HepG2 (cell line): ENCODE data around the gene PPP1R7. TPM values are rescaled to one million over a fixed set of nuclear protein-coding genes. Genes with fewer than 3 reads are reported as not detected.

Source experiments
- ATAC-seq: fragments of 200-7000 bp; cut with Tn5 transposase; 3 replicates; pipeline ENCODE4 v1.9.1; 2020; ENCODE audit warnings: mild to moderate bottlenecking, moderate library complexity
- BruUV-seq: library from RNA; stranded (reverse); fragments of 400-500 nt; replicated peaks from 2 replicates; lab custom pipeline; 2021; lab: Mats Ljungman, UMichigan
- CTCF ChIA-PET: fragments of 300-600 bp; formaldehyde crosslinking; extraction: SDS; loops from one replicate; lab custom pipeline; 2021; ENCODE audit warnings: low total read pairs, inconsistent platforms, low intra/inter-chr PET ratio; lab: Yijun Ruan, JAX
- POLR2A ChIA-PET: fragments of 350-600 bp; sonication (Branson Sonifier 250); formaldehyde crosslinking; loops from one replicate; lab custom pipeline; 2020; ENCODE audit warnings: antibody characterized with exemption, inconsistent platforms; lab: Yijun Ruan, JAX
- DNase-seq: peaks from one replicate; pipeline ENCODE4 v3.0.0-alpha.2; 2015; ENCODE audit warnings: low spot score
- FAIRE-seq: peaks from 3 replicates; lab custom pipeline; 2011; peaks lifted over from hg19 to GRCh38; lab: Jason Lieb, UNC
- H2AFZ ChIP-seq: one replicate; pipeline ENCODE4 v1.6.1; 2011; ENCODE audit warnings: low read length, inconsistent platforms
- H3K27ac ChIP-seq: fragments of 300-600 bp; 3 replicates; pipeline ENCODE4 v1.8.0; 2011; ENCODE audit warnings: mixed run types, mild to moderate bottlenecking, mixed read lengths, low read length, inconsistent platforms; ENCODE audit not compliant: insufficient read depth; ENCODE audit errors: extremely low read length
- H3K27me3 ChIP-seq, 2 experiments: fragments of 200-600 bp in 1 of 2; 2 replicates in 1 of 2; 3 replicates in 1 of 2; pipeline versions ENCODE4 v1.6.0 to v1.8.0; 2011; ENCODE audit warnings: low read length in 2 of 2, mild to moderate bottlenecking in 2 of 2, moderate library complexity in 2 of 2, inconsistent platforms in 1 of 2; ENCODE audit not compliant: insufficient read depth in 2 of 2, control insufficient read depth in 1 of 2
- H3K36me3 ChIP-seq, 2 experiments: fragments of 200-600 bp in 1 of 2; replicated peaks in 1 of 2; 2 replicates in 1 of 2; 3 replicates in 1 of 2; pipeline versions ENCODE4 v1.5.1 to v1.8.0; 2011; ENCODE audit warnings: low read length in 2 of 2, inconsistent platforms in 1 of 2; ENCODE audit not compliant: insufficient read depth in 2 of 2, control insufficient read depth in 1 of 2
- H3K4me1 ChIP-seq: 2 replicates; pipeline ENCODE4 v1.5.1; 2012; ENCODE audit warnings: low read length, inconsistent platforms; ENCODE audit not compliant: insufficient read depth
- H3K4me2 ChIP-seq: 2 replicates; pipeline ENCODE4 v1.6.0; 2011; ENCODE audit warnings: low read depth, low read length, inconsistent platforms
- H3K4me3 ChIP-seq, 3 experiments: fragments of 200-600 bp in 1 of 3; sonication (generic), shearing (Covaris generic) in 1 of 3; replicated peaks in 1 of 3; 2 replicates each; pipeline ENCODE4 v1.5.1; 2011 to 2016; ENCODE audit warnings: low read length in 3 of 3, inconsistent platforms in 2 of 3, low read depth in 2 of 3, mild to moderate bottlenecking in 2 of 3, control low read depth in 1 of 3, mixed read lengths in 1 of 3; ENCODE audit not compliant: insufficient read depth in 1 of 3
- H3K79me2 ChIP-seq: one replicate; pipeline ENCODE4 v1.6.1; 2011; ENCODE audit warnings: low read length, inconsistent platforms; ENCODE audit not compliant: insufficient read depth
- H3K9ac ChIP-seq: 2 replicates; pipeline ENCODE4 v1.6.0; 2011; ENCODE audit warnings: mild to moderate bottlenecking, low read depth, low read length, inconsistent platforms; ENCODE audit not compliant: insufficient read depth
- H3K9me3 ChIP-seq: 2 replicates; pipeline ENCODE4 v1.5.1; 2012; ENCODE audit warnings: mild to moderate bottlenecking, low read length
- H4K20me1 ChIP-seq: 2 replicates; pipeline ENCODE4 v1.6.0; 2011; ENCODE audit warnings: inconsistent platforms, mild to moderate bottlenecking, low read length, moderate library complexity; ENCODE audit not compliant: insufficient read depth
- NFIC ChIP-seq: IDR thresholded peaks from 2 replicates; pipeline ENCODE4 v1.6.1; 2012; ENCODE audit warnings: mild to moderate bottlenecking, low read length, inconsistent platforms
- ZNF44 ChIP-seq: sonication (generic); formaldehyde crosslinking; IDR thresholded peaks from 2 replicates; pipeline ENCODE4 v1.5.1; 2020; ENCODE audit warnings: mild to moderate bottlenecking, missing genetic modification reagents
- ZNF703 ChIP-seq: sonication (generic); formaldehyde crosslinking; IDR thresholded peaks from 2 replicates; pipeline ENCODE4 v1.5.1; 2020; ENCODE audit warnings: missing genetic modification reagents, mild to moderate bottlenecking, moderate library complexity, borderline replicate concordance
- WGBS: methylation state at CpG from one replicate; pipeline ENCODE4 v1.1.6; 2017; ENCODE audit warnings: low lambda C conversion rate; 5-methylcytosine and 5-hydroxymethylcytosine counted together
- in situ Hi-C: cut with HindIII; loops from 2 replicates; pipeline ENCODE4 v1.10.0; 2017; ENCODE audit warnings: low pct_unique_long_range_greater_than_20kb; ENCODE audit not compliant: extremely low pct_ligation_motif_present
- intact Hi-C: fragments of 100-400 bp; cut with micrococcal nuclease; formaldehyde crosslinking; loops from one replicate; pipeline ENCODE4 v1.10.0; 2022; ENCODE audit not compliant: unreplicated experiment
- polyA plus RNA-seq, 8 experiments: library from polyadenylated mRNA; depleted of rRNA in 3 of 8; stranded (reverse) in 7 of 8; unstranded in 1 of 8; fragments of >200 nt; fragmentation: Illumina TruSeq in 4 of 8; extraction: Trizol in 4 of 8; gene quantifications; 2 replicates each; pipeline versions ENCODE4 v1.2.1 to v1.2.3, GENCODE V29; 2011 to 2016; ENCODE audit warnings: low read depth in 4 of 8, missing spikeins in 1 of 8, mixed read lengths in 1 of 8; ENCODE audit not compliant: insufficient read depth in 1 of 8
- total RNA-seq, 5 experiments: library from RNA; depleted of rRNA; stranded (reverse); fragments of >200 nt; fragmentation: Illumina TruSeq; extraction: Trizol; gene quantifications; 2 replicates each; pipeline ENCODE4 v1.2.3, GENCODE V29; 2016; ENCODE audit warnings: low read depth in 1 of 5

Gene PPP1R7
- total and polyA plus RNA-seq, 2 of the 13 experiments (the other 11 are each of a cell fraction or from before 2014, with no cell fraction given) = 33.3 to 67.9 TPM

DNA sequence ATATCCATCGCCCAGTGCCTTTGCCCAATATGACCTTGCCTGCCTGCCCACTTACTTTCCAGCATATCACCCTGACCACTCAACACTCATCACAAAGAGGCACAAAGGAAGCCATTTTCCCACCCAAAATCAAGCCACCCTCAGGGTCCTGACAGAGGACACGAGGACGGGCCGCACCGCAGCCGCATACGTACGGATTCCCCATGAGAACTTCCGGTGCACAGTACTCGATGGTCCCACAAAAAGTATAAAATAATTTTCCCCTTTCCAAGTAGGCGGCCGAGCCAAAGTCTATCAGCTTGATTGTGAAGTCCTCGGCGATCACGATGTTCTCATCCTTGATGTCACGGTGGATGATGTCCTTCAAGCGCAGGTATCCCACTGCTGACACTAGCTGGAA lies 38.2 kb upstream of the PPP1R7 start:
- H3K27me3 ChIP-seq = no peaks in the 10 kb centered on the region
- no peak overlapping the region for H2AFZ ChIP-seq
- no peak for ATAC-seq
- no peaks in the 10 kb centered on the region for H3K9me3 ChIP-seq
- no peak for FAIRE-seq
- TF ChIP-seq ZNF44 (CRISPR knock-in tag) = no peak
- H3K4me2 ChIP-seq = no peak overlapping the region
- DNase-seq = no peak
- H3K4me3 ChIP-seq = no peak overlapping the region
- BruUV-seq = no TSS peak
- H4K20me1 ChIP-seq = no peaks in the 10 kb centered on the region
- no peak overlapping the region for H3K9ac ChIP-seq
- ChIA-PET CTCF (no interaction called here), POLR2A (no interaction called here)
- intact Hi-C loops = no loop called here
- no peaks in the 10 kb centered on the region for H3K79me2 ChIP-seq
- in situ Hi-C loops = no loop called here
- H3K36me3 ChIP-seq = peaks cover 9 to 43% of the 10 kb centered on the region in 2 experiments; a peak in 4 of 5 replicates
- no peaks in the 10 kb centered on the region for H3K4me1 ChIP-seq
- 97% methylated on average over 17 of the region's 17 CpGs for WGBS
- no peak overlapping the region for H3K27ac ChIP-seq

DNA sequence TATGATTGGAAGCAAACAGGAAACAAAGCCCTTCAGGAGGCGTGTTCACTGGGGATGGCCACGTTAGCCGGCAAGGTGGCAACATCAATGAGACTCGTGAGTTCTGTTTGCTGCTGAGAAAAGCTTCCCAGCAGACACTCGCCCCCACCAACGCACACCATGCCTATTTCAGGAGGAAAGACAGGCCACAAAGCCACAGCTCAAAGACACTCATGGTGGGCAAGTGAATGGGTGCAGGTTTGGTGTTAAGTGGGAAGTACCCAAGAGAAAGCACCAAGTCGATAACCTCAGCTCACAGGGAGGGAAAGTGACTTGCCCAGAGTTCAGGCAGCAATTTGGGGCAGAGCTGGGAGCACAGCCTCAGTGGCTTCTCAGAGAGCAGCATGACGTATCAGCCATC lies 37.7 kb upstream of the PPP1R7 start:
- TF ChIP-seq ZNF703 (CRISPR knock-in tag) (no peak), NFIC (no peak)
- ATAC-seq (no peak), FAIRE-seq (no peak), DNase-seq (no peak)
- BruUV-seq = no TSS peak
- Histone ChIP-seq H3K9ac (no peak overlapping the region), H3K4me2 (no peak overlapping the region), H3K36me3 (peaks cover 9 to 38% of the 10 kb centered on the region in 2 experiments; a peak in 4 of 5 replicates), H3K4me1 (no peaks in the 10 kb centered on the region), H2AFZ (no peak overlapping the region), H3K9me3 (no peaks in the 10 kb centered on the region), H3K27ac (no peak overlapping the region), H4K20me1 (no peaks in the 10 kb centered on the region), H3K79me2 (no peaks in the 10 kb centered on the region), H3K27me3 (no peaks in the 10 kb centered on the region), H3K4me3 (no peak overlapping the region)
- in situ Hi-C loops = no loop called here
- intact Hi-C loops = no loop called here
- WGBS = 95% methylated on average over 8 of the region's 8 CpGs
- POLR2A ChIA-PET = no interaction called here
- CTCF ChIA-PET = no interaction called here
